Measurements from ENCODE around the gene CLEC2A. TPM values are rescaled to one million over a fixed set of nuclear protein-coding genes. Genes with fewer than 3 reads are reported as not detected.

The CLEC2A gene
- total RNA-seq, 1 experiment from 2014 or later, result not detected

- peak; percentile 15 for DNase-seq (ENCODE audit: low read depth, low spot score)
- in situ Hi-C loops (cut with HindIII; ENCODE audit: low pct_unique_long_range_greater_than_20kb, low sequenced_read_pairs), result no loop called here
Measured at GRCh38 chr12:9867531-9867930, 64.6 kb downstream of the CLEC2A start.

- in situ Hi-C loops (cut with HindIII; ENCODE audit: low pct_unique_long_range_greater_than_20kb, low sequenced_read_pairs), result no loop called here
Measured at GRCh38 chr12:9866860-9867269, 65.3 kb downstream of the CLEC2A start.

GRCh38 chr12:9864913-9865675 is 67.1 kb downstream of the CLEC2A start:
- in situ Hi-C loops (cut with HindIII; ENCODE audit: low pct_unique_long_range_greater_than_20kb, low sequenced_read_pairs), result no loop called here
- DNase-seq (ENCODE audit: low read depth, low spot score), result peak; percentile 27

More at GRCh38 chr12:9866860-9867269, 65.3 kb downstream of the CLEC2A start:
- DNase-seq (ENCODE audit: low read depth, low spot score), result peak; percentile 40

Other genes with a start within 250 kb of the CLEC2A start
- not detected in 2 replicates for gene CLECL1, start 199.3 kb downstream of the CLEC2A start, total RNA-seq (2014; rRNA removed; shearing (Covaris generic))
- gene CD69, start 171.5 kb downstream of the CLEC2A start, total RNA-seq (2014; rRNA removed; shearing (Covaris generic)), result not detected in 2 replicates
- not detected in 2 replicates for gene KLRF1, start 104.9 kb downstream of the CLEC2A start, total RNA-seq (2014; rRNA removed; shearing (Covaris generic))
- 13.0 and 13.1 TPM in 2 replicates for gene CLEC2B, start 63.0 kb downstream of the CLEC2A start, total RNA-seq (2014; rRNA removed; shearing (Covaris generic))
- not detected in 2 replicates for gene KLRF2, start 50.9 kb downstream of the CLEC2A start, total RNA-seq (2014; rRNA removed; shearing (Covaris generic))
- not detected in 2 replicates for gene CLEC12A, start 39.0 kb upstream of the CLEC2A start, total RNA-seq (2014; rRNA removed; shearing (Covaris generic))
- gene CLEC1B, start 66.8 kb upstream of the CLEC2A start, total RNA-seq (2014; rRNA removed; shearing (Covaris generic)), result not detected in 2 replicates
- gene CLEC12B, start 78.3 kb upstream of the CLEC2A start, total RNA-seq (2014; rRNA removed; shearing (Covaris generic)), result 0.13 and 0.45 TPM in 2 replicates
- not detected in 2 replicates for gene CLEC9A, start 98.3 kb upstream of the CLEC2A start, total RNA-seq (2014; rRNA removed; shearing (Covaris generic))
- not detected in 2 replicates for gene CLEC1A, start 166.6 kb upstream of the CLEC2A start, total RNA-seq (2014; rRNA removed; shearing (Covaris generic))
- not detected in 2 replicates for gene CLEC7A, start 197.8 kb upstream of the CLEC2A start, total RNA-seq (2014; rRNA removed; shearing (Covaris generic))
- gene OLR1, start 239.8 kb upstream of the CLEC2A start, total RNA-seq (2014; rRNA removed; shearing (Covaris generic)), result not detected in 2 replicates
- gene TMEM52B, start 246.7 kb upstream of the CLEC2A start, total RNA-seq (2014; rRNA removed; shearing (Covaris generic)), result 0.08 TPM in 1 of 2 replicates, not detected in the other